CD4-positive, alpha-beta T cell treated with Interleukin-4 for 1 hour (primary cell): ENCODE data around the gene MUC22.

ENCODE experiments used
- DNase-seq, 2 donors: peaks; one replicate each; pipeline ENCODE4 v3.0.0-alpha.2; 2020 to 2022

MUC22 gene

DNA sequence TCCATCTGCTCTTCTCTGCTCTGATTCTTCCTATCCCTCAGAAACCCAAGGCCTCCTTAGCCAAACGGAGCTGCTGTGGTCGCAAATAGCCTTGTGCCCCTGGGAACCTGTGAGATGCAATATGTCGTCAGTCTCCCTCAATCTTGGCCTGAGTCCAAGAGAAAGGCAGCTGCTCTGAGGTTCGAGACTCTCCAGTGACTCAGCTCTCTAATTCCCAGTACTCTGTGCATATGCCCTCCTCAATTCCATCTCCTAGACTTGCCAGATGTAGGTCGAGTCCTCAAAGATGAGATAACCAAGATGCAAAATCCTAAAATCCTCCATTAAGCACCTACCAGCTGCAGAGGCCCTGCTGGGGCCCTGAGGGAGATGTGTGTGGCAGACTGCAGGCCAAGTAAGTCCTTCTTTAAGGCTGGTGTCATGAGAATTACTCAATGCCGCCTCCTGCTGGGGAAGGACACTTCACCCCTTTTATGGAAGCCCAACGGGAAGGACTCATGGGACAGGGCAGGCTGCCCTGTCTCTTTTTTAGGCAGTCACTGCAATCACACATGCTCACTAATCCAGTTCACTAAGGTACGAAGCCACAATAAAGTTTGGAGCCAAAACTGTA lies 73.6 kb downstream of the MUC22 start:
- DNase-seq = peak; percentile 30 to 42
